Stimulated activated CD4-positive, alpha-beta T cell treated with anti-CD3 and anti-CD28 coated beads, Interleukin-12 subunit alpha, Interleukin-12 subunit beta, amount 100 ng/mL, for 48 hours (primary cell): ENCODE measurements around the gene RPL3.
"Not testable (repeated sequence)": the region's sequence is repeated elsewhere in the genome, so short reads cannot be mapped to it uniquely, and the experiment has no call there.

ENCODE experiments used
- DNase-seq, 3 donors: peaks; one replicate each; pipeline ENCODE4 v3.0.0-alpha.2; 2020; ENCODE audit warnings: low read depth in 2 of 3, low spot score in 1 of 3

The RPL3 gene

GRCh38 chr22:39319284-39320022 is at the start of gene RPL3:
RPL3 (minus strand) TSS chr22:39319623; CDS start chr22:39319597, 26 bp downstream.
- peak; percentile 91 to 96 (median 93) for DNase-seq

- no peak for DNase-seq
These were observed 49.8 kb upstream of the RPL3 start for GRCh38 chr22:39369186-39369585.

GRCh38 chr22:39368461-39368911 is 49.1 kb upstream of the RPL3 start:
- DNase-seq, result no peak

GRCh38 chr22:39367035-39367434 is 47.6 kb upstream of the RPL3 start:
- DNase-seq, result no peak

- DNase-seq, result no peak
These were observed 46.0 kb upstream of the RPL3 start for GRCh38 chr22:39365492-39365780.

GRCh38 chr22:39364714-39365491 is 45.5 kb upstream of the RPL3 start:
- no peak for DNase-seq

- DNase-seq, result no peak
These were observed 44.5 kb upstream of the RPL3 start for GRCh38 chr22:39363751-39364515.

- no peak for DNase-seq
These were observed 43.5 kb upstream of the RPL3 start for GRCh38 chr22:39362932-39363331.

- DNase-seq, result no peak
These were observed 42.8 kb upstream of the RPL3 start for GRCh38 chr22:39362271-39362670.

GRCh38 chr22:39361496-39361895 is 42.1 kb upstream of the RPL3 start:
- DNase-seq, result no peak

GRCh38 chr22:39360674-39361413 is 41.4 kb upstream of the RPL3 start:
- DNase-seq, result no peak

GRCh38 chr22:39360242-39360641 is 40.8 kb upstream of the RPL3 start:
- DNase-seq, result no peak

- no peak for DNase-seq
These were observed 40.3 kb upstream of the RPL3 start for GRCh38 chr22:39359659-39360195.

- DNase-seq, result not testable (repeated sequence)
These were observed 38.8 kb upstream of the RPL3 start for GRCh38 chr22:39358197-39358596.

GRCh38 chr22:39357110-39358108 is 38.0 kb upstream of the RPL3 start:
- not testable (repeated sequence) for DNase-seq

- DNase-seq, result no peak
These were observed 37.0 kb upstream of the RPL3 start for GRCh38 chr22:39356464-39356863.

- DNase-seq, result not testable (repeated sequence)
These were observed 36.4 kb upstream of the RPL3 start for GRCh38 chr22:39355805-39356204.

GRCh38 chr22:39355080-39355479 is 35.7 kb upstream of the RPL3 start:
- no peak for DNase-seq

- no peak for DNase-seq
These were observed 33.9 kb upstream of the RPL3 start for GRCh38 chr22:39353346-39353745.
